K562 (cell line): ENCODE measurements around the gene GEN1. TPM values are rescaled to one million over a fixed set of nuclear protein-coding genes. Genes with fewer than 3 reads are reported as not detected.

Source experiments
- CBFA2T2 ChIP-seq: fragments of 450-650 bp; conservative IDR thresholded peaks from 2 replicates; pipeline ENCODE4 v1.6.1; 2017; ENCODE audit warnings: mild to moderate bottlenecking
- CBX1 ChIP-seq: sonication (generic); IDR thresholded peaks from 2 replicates; pipeline ENCODE4 v1.6.1; 2016; ENCODE audit warnings: antibody characterized with exemption, low read depth, mild to moderate bottlenecking
- CREBBP ChIP-seq: IDR thresholded peaks from one replicate; pipeline ENCODE4 v1.6.1; 2012; ENCODE audit warnings: low read depth, mild to moderate bottlenecking, control low read depth, inconsistent platforms, low read length
- DLX4 ChIP-seq: fragments of 250-450 bp; sonication (Bioruptor Pico); IDR thresholded peaks from 2 replicates; pipeline ENCODE4 v1.6.1; 2021; ENCODE audit warnings: mild to moderate bottlenecking
- GTF2A2 ChIP-seq: IDR thresholded peaks from 2 replicates; pipeline ENCODE4 v1.6.1; 2016; ENCODE audit warnings: mild to moderate bottlenecking, missing genetic modification characterization, missing compliant biosample characterization
- GTF2E2 ChIP-seq: fragments of 200-800 bp; sonication (Bioruptor generic); IDR thresholded peaks from 2 replicates; pipeline ENCODE4 v1.6.1; 2016; ENCODE audit warnings: missing genetic modification characterization, missing compliant biosample characterization
- HMGXB4 ChIP-seq: sonication (generic); formaldehyde crosslinking; IDR thresholded peaks from 2 replicates; pipeline ENCODE4 v1.8.1; 2023; ENCODE audit warnings: mild to moderate bottlenecking, missing genetic modification reagents
- HNRNPH1 ChIP-seq: fragments of 200-400 bp; formaldehyde crosslinking; optimal IDR thresholded peaks from 2 replicates; pipeline ENCODE3; 2017; ENCODE audit warnings: low read depth, mild to moderate bottlenecking, low read length, moderate library complexity
- IRF2 ChIP-seq: sonication (generic); formaldehyde crosslinking; IDR thresholded peaks from 2 replicates; pipeline ENCODE4 v1.8.1; 2022; ENCODE audit warnings: mild to moderate bottlenecking, missing genetic modification reagents
- KAT7 ChIP-seq: sonication (generic); formaldehyde crosslinking; IDR thresholded peaks from 2 replicates; pipeline ENCODE4 v1.8.0; 2022; ENCODE audit warnings: missing genetic modification reagents, mild to moderate bottlenecking, borderline replicate concordance
- NCOR1 ChIP-seq: fragments of 450-650 bp; IDR thresholded peaks from 2 replicates; pipeline ENCODE4 v1.6.1; 2016; ENCODE audit warnings: mild to moderate bottlenecking, moderate library complexity
- NEUROD1 ChIP-seq: fragments of 150-350 bp; IDR thresholded peaks from 2 replicates; pipeline ENCODE4 v1.6.1; 2014; ENCODE audit warnings: borderline replicate concordance, low read length, low read depth; ENCODE audit not compliant: partially characterized antibody
- PCBP2 ChIP-seq: fragments of 200-400 bp; formaldehyde crosslinking; IDR thresholded peaks from 2 replicates; pipeline ENCODE4 v1.6.1; 2018; ENCODE audit warnings: low read length, low read depth, mild to moderate bottlenecking, moderate library complexity; ENCODE audit not compliant: poor library complexity, severe bottlenecking
- RBM14 ChIP-seq: fragments of 200-400 bp; formaldehyde crosslinking; IDR thresholded peaks from 2 replicates; pipeline ENCODE4 v1.6.1; 2018; ENCODE audit warnings: low read depth, mild to moderate bottlenecking, low read length, moderate library complexity, borderline replicate concordance; ENCODE audit not compliant: insufficient read depth
- RBM39 ChIP-seq: fragments of 200-400 bp; formaldehyde crosslinking; optimal IDR thresholded peaks from 2 replicates; pipeline ENCODE3; 2018; ENCODE audit warnings: low read depth, low read length
- RFX5 ChIP-seq: IDR thresholded peaks from 2 replicates; pipeline ENCODE4 v1.6.1; 2011; ENCODE audit warnings: low read depth, mild to moderate bottlenecking, improper control_type of control experiment, low read length
- RHOXF2B ChIP-seq: fragments of 250-450 bp; sonication (Bioruptor Pico); conservative IDR thresholded peaks from 2 replicates; pipeline ENCODE4 v1.5.1; 2021
- SNAPC5 ChIP-seq: fragments of 250-450 bp; sonication (Bioruptor Pico); IDR thresholded peaks from 2 replicates; pipeline ENCODE4 v1.8.0; 2021; ENCODE audit warnings: moderate library complexity, mild to moderate bottlenecking, inconsistent platforms
- SOX6 ChIP-seq: fragments of 450-650 bp; IDR thresholded peaks from 2 replicates; pipeline ENCODE4 v1.6.1; 2014; ENCODE audit warnings: mild to moderate bottlenecking
- TRIM25 ChIP-seq: fragments of 450-650 bp; IDR thresholded peaks from 2 replicates; pipeline ENCODE4 v1.7.0; 2016; ENCODE audit warnings: borderline replicate concordance
- ZFPM2 ChIP-seq: fragments of 250-450 bp; sonication (Bioruptor Pico); IDR thresholded peaks from 2 replicates; pipeline ENCODE4 v1.5.1; 2022; ENCODE audit warnings: mild to moderate bottlenecking
- ZNF384 ChIP-seq: IDR thresholded peaks from 2 replicates; pipeline ENCODE4 v1.6.1; 2012; ENCODE audit warnings: low read depth, low read length, improper control_type of control experiment
- ZNF511 ChIP-seq: sonication (generic); formaldehyde crosslinking; IDR thresholded peaks from 2 replicates; pipeline ENCODE4 v1.8.0; 2022; ENCODE audit warnings: mild to moderate bottlenecking, missing genetic modification reagents
- ZNF717 ChIP-seq: fragments of 250-450 bp; sonication (Bioruptor Pico); IDR thresholded peaks from 2 replicates; pipeline ENCODE4 v1.5.0; 2021
- ZSCAN29 ChIP-seq: fragments of 450-650 bp; IDR thresholded peaks from 2 replicates; pipeline ENCODE4 v1.6.1; 2017
- polyA plus RNA-seq, 8 experiments: library from polyadenylated mRNA; depleted of rRNA in 4 of 8; stranded (reverse) in 5 of 8; unstranded in 3 of 8; fragments of >200 nt; fragmentation: Nextera tagmentation in 2 of 8; fragmentation: Illumina TruSeq in 1 of 8; extraction: Ambion mirVana in 2 of 8; extraction: Trizol in 1 of 8; gene quantifications; 2 replicates each; pipeline versions ENCODE4 v1.2.1 to v1.2.3, GENCODE V29; 2011 to 2014; ENCODE audit warnings: inconsistent platforms in 1 of 8, missing spikeins in 1 of 8
- total RNA-seq, 7 experiments: library from RNA; depleted of rRNA in 6 of 7; stranded (reverse); fragments of >200 nt in 6 of 7; fragmentation: Illumina TruSeq in 2 of 7; extraction: Trizol in 2 of 7; gene quantifications; 2 replicates each; pipeline versions ENCODE4 v1.2.1 to v1.2.3, GENCODE V29; 2011 to 2021; ENCODE audit warnings: low replicate concordance in 1 of 7
- TF ChIP-seq, protein P1 (sequence below): fragments of 250-450 bp; sonication (Bioruptor Pico); IDR thresholded peaks from 2 replicates; pipeline ENCODE4 v1.5.0; 2021

GEN1 gene
- total and polyA plus RNA-seq, 9 of the 15 experiments (the other 6 are each of a cell fraction or from before 2014, with no cell fraction given) = 8.6 to 39.7 (median 24.5) TPM

DNA sequence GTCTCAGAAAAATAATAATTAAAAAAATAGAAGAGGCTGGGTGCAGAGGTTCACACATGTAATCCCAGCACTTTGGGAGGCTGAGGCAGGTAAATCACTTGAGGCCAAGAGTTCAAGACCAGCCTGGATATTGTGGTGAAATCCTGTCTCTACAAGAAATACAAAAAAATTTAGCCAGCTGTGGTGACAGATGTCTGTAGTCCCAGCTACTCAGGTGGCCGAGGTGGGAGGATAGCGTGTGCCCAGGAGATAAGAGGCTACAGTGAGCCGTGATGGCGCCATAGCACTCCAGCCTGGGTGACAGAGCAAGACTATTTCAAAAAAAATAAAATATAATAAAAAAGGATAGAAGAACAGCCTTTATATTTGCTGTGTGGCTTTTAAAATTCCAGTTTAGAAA, 36.3 kb upstream of the GEN1 start (continued):
- TF ChIP-seq NCOR1 (peak; percentile 88), TRIM25 (no peak), ZNF717 (no peak), GTF2A2 (tag) (no peak), ZNF511 (no peak), DLX4 (no peak), CREBBP (no peak), RHOXF2B (CRISPR knock-in tag) (no peak), KAT7 (CRISPR knock-in tag) (no peak), IRF2 (CRISPR knock-in tag) (no peak), ZFPM2 (no peak), RBM39 (no peak), ZNF384 (peak; percentile 61), CBX1 (no peak), RBM14 (no peak), SNAPC5 (CRISPR knock-in tag) (no peak), RFX5 (no peak), CBFA2T2 (peak; percentile 96), SOX6 (no peak), ZSCAN29 (no peak), NEUROD1 (peak; percentile 61), GTF2E2 (tag) (no peak), HNRNPH1 (no peak), HMGXB4 (CRISPR knock-in tag) (no peak), PCBP2 (no peak)
- TF ChIP-seq, protein P1, sequence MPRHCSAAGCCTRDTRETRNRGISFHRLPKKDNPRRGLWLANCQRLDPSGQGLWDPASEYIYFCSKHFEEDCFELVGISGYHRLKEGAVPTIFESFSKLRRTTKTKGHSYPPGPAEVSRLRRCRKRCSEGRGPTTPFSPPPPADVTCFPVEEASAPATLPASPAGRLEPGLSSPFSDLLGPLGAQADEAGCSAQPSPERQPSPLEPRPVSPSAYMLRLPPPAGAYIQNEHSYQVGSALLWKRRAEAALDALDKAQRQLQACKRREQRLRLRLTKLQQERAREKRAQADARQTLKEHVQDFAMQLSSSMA = no peak
